Endothelial cell (in vitro differentiated cells): ENCODE results near the gene ZKSCAN1. TPM values are rescaled to one million over a fixed set of nuclear protein-coding genes. Genes with fewer than 3 reads are reported as not detected.

Experiments used
- DNase-seq: peaks from one replicate; pipeline ENCODE4 v3.0.0; 2021; ENCODE audit warnings: low spot score
- H3K27ac Mint-ChIP-seq: one replicate; pipeline ENCODE4 v1.8.0; 2021; ENCODE audit warnings: mixed read lengths, inconsistent platforms; ENCODE audit not compliant: unreplicated experiment
- H3K27me3 Mint-ChIP-seq: one replicate; pipeline ENCODE4 v1.8.0; 2021; ENCODE audit warnings: mild to moderate bottlenecking, moderate library complexity, mixed read lengths, inconsistent platforms; ENCODE audit not compliant: unreplicated experiment
- H3K36me3 Mint-ChIP-seq: one replicate; pipeline ENCODE4 v1.8.0; 2021; ENCODE audit warnings: mild to moderate bottlenecking, low read depth, mixed read lengths, inconsistent platforms; ENCODE audit not compliant: unreplicated experiment
- H3K4me1 Mint-ChIP-seq: one replicate; pipeline ENCODE4 v1.8.0; 2021; ENCODE audit warnings: mild to moderate bottlenecking, mixed read lengths, inconsistent platforms; ENCODE audit not compliant: unreplicated experiment
- H3K4me3 Mint-ChIP-seq: one replicate; pipeline ENCODE4 v1.8.0; 2021; ENCODE audit warnings: mild to moderate bottlenecking, mixed read lengths, inconsistent platforms; ENCODE audit not compliant: unreplicated experiment
- H3K9me3 Mint-ChIP-seq: one replicate; pipeline ENCODE4 v1.8.0; 2021; ENCODE audit warnings: mixed read lengths, inconsistent platforms; ENCODE audit not compliant: unreplicated experiment
- total RNA-seq: library from RNA; stranded (reverse); fragmentation: NEBNext Ultra II Directional; extraction: Animal tissue kit (Norgen Biotek cat#: 25700); gene quantifications from one replicate; pipeline ENCODE4 v1.2.1, GENCODE V29; 2021; ENCODE audit not compliant: unreplicated experiment
- TF ChIP-seq, protein P1 (sequence below): fragments of 200-600 bp; sonication (generic); IDR thresholded peaks from one replicate; pipeline ENCODE4 v1.5.0; 2021; ENCODE audit warnings: antibody characterized with exemption; ENCODE audit not compliant: unreplicated experiment

The ZKSCAN1 gene
- total RNA-seq, 1 donor from 2014 or later, result 63.1 TPM

DNA sequence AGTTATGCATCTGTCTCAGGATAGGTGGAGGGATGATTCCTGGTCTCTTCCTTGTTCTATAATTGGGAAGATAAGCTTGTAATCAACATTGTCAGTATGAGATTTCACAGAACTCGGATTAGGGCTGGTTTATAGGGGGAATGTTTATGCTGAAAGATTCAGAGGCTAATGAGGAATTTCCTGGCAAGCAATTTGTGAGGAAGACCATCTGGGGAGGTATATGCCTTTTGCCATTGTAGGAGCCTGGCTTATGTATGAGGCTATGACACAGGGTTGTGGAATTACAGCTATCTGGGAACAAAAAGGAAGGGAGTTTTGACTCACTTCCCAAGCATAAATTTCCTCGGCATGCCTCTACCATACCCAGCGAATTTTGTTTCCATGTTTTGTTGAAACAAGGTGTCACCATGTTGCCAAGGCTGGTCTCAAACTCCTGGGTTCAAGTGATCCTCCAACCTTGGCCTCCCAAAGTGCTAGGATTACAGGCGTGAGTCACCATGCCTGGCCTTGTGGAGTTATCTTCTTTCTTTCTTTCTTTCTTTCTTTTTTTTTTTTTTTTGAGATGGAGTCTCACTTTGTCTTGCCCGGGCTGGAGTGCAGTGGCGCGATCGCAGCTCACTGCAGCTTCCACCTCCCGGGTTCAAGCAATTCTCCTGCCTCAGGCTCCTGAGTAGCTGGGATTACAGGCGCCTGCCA is 71.8 kb downstream of the ZKSCAN1 start:
- H3K27ac Mint-ChIP-seq, result no peak overlapping the region
- H3K4me1 Mint-ChIP-seq, result peaks cover 34% of the 10 kb centered on the region
- TF ChIP-seq, protein P1, sequence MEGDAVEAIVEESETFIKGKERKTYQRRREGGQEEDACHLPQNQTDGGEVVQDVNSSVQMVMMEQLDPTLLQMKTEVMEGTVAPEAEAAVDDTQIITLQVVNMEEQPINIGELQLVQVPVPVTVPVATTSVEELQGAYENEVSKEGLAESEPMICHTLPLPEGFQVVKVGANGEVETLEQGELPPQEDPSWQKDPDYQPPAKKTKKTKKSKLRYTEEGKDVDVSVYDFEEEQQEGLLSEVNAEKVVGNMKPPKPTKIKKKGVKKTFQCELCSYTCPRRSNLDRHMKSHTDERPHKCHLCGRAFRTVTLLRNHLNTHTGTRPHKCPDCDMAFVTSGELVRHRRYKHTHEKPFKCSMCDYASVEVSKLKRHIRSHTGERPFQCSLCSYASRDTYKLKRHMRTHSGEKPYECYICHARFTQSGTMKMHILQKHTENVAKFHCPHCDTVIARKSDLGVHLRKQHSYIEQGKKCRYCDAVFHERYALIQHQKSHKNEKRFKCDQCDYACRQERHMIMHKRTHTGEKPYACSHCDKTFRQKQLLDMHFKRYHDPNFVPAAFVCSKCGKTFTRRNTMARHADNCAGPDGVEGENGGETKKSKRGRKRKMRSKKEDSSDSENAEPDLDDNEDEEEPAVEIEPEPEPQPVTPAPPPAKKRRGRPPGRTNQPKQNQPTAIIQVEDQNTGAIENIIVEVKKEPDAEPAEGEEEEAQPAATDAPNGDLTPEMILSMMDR, result no peak
- peaks cover 18% of the 10 kb centered on the region for H3K36me3 Mint-ChIP-seq
- H3K4me3 Mint-ChIP-seq, result peak overlapping the region; percentile 61
- H3K9me3 Mint-ChIP-seq, result no peaks in the 10 kb centered on the region
- H3K27me3 Mint-ChIP-seq, result peaks cover 13% of the 10 kb centered on the region
- no peak for DNase-seq

DNA sequence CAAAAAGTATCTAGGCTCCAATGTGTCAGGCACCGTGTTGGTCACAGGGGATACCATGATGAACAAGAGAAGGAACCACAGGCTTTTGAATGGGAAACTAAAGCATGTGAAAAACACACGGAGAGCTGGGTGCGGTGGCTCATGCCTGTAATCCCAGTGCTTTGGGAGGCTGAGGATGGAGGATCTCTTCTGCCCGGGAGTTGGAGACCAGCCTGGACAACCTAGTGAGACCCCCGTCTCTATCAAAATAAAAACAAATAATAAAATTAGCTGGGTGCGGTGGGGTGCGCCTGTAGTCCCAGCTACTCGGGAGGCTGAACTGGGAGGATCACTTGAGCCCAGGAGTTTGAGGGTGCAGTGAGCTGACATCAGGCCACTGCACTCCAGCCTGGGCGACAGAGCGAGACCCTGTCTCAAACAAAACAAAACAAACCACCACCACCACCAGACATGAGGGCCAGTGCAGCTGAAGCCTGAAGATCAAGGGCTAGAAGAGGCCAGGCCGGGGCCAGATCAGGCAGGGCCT is 72.8 kb downstream of the ZKSCAN1 start:
- no peak for DNase-seq
- Mint-ChIP-seq H3K27ac (peak overlapping the region; percentile 92), H3K36me3 (peaks cover 27% of the 10 kb centered on the region), H3K9me3 (no peaks in the 10 kb centered on the region), H3K4me1 (peaks cover 37% of the 10 kb centered on the region), H3K4me3 (peak overlapping the region; percentile 94), H3K27me3 (peaks cover 12% of the 10 kb centered on the region)
- TF ChIP-seq, protein P1, result no peak

DNA sequence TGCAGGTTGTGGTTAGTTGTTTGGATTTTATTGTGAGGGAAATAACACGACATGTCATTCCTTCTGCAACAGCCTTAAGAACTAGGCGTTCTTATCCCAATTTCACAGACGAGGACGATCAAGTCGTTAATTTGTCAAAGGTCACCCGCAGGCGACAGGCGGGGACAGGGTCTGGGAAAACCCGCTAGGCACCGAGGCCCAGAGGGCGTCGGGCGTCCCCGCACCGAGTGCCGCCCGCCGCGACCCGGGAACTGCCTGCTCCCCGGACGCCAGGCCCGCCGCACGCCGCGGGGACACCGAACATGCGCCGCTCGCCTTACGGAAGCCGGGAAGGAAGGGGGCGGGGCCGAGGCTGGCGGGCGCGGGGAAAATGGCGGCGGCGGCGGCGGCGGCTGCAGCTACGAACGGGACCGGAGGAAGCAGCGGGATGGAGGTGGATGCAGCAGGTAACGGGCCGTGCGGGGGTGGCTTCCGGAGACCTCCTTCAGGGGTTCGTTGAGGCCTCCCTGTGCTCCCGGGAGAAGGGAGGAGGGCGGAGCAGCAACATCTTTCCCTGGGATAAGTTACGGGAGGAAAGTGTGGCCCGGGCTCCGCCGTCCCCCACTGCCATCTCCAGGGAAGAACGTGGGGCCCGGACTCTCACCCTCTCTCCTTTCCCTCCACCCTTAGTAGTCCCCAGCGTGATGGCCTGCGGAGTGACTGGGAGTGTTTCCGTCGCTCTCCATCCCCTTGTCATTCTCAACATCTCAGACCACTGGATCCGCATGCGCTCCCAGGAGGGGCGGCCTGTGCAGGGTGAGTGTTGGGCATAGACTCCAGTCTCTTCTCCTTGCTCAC is 73.4 kb downstream of the ZKSCAN1 start, which contains the start of gene COPS6:
Gene COPS6, plus strand, starts transcription at position 349 of the 837 bp plus-strand sequence. Its CDS starts 22 bp downstream, at position 371.
- Mint-ChIP-seq H3K27ac (peak within 1 kb of the TSS; percentile 92), H3K4me3 (peak within 1 kb of the TSS; percentile 96), H3K27me3 (peaks cover 13% of the 10 kb centered on the region), H3K36me3 (peaks cover 34% of the 10 kb centered on the region), H3K9me3 (no peaks in the 10 kb centered on the region), H3K4me1 (peaks cover 42% of the 10 kb centered on the region)
- TF ChIP-seq, protein P1, result no peak
- DNase-seq, result peak; percentile 84

DNA sequence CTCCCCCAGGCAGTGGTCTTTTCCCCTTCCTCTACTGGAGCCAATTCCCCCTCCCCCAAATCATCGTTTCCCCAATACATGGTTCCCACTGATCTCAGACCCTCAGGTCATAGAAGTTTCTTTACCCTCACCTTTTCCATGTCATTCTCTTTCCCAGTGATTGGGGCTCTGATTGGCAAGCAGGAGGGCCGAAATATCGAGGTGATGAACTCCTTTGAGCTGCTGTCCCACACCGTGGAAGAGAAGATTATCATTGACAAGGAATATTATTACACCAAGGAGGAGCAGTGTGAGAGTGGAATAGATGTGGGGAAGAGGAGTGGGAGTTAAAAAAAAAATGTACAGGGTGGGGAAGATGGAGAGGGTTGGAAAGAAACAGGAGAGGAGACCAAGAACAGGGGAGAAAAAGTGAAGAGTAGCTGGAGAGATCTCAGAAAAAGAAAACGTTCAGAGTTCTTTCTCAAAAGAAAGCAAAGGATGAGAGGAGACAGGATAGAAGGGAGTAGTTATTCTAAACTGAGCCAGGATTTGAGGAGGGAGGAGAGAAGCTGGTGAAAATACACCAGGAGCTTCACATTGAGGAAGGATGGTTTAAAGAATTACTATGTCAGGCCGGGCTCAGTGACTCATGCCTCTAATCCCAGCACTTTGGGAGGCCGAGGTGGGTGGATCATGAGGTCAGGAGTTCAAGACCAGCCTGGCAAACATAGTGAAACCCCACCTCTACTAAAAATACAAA is 74.2 kb downstream of the ZKSCAN1 start:
- TF ChIP-seq, protein P1, result no peak
- no peak for DNase-seq
- Mint-ChIP-seq H3K36me3 (peaks cover 40% of the 10 kb centered on the region), H3K4me3 (peak overlapping the region; percentile 96), H3K4me1 (peaks cover 43% of the 10 kb centered on the region), H3K9me3 (no peaks in the 10 kb centered on the region), H3K27me3 (peaks cover 14% of the 10 kb centered on the region), H3K27ac (peak overlapping the region; percentile 91)
